Activated naive CD8-positive, alpha-beta T cell treated with anti-CD3 and anti-CD28 coated beads for 36 hours (primary cell): ENCODE results near the gene SLC34A1. TPM values are rescaled to one million over a fixed set of nuclear protein-coding genes. Genes with fewer than 3 reads are reported as not detected.
"Not testable (repeated sequence)": the region's sequence is repeated elsewhere in the genome, so short reads cannot be mapped to it uniquely, and the experiment has no call there.

ENCODE experiments used
- DNase-seq: peaks from one replicate; pipeline ENCODE4 v3.0.0; 2021
- H3K27ac Mint-ChIP-seq: one replicate; pipeline ENCODE4 v1.8.0; 2022; ENCODE audit warnings: mild to moderate bottlenecking, moderate library complexity, mixed read lengths
- H3K27me3 Mint-ChIP-seq: one replicate; pipeline ENCODE4 v1.8.0; 2022; ENCODE audit warnings: mild to moderate bottlenecking, mixed read lengths
- H3K36me3 Mint-ChIP-seq: one replicate; pipeline ENCODE4 v1.8.0; 2021; ENCODE audit warnings: mild to moderate bottlenecking, mixed read lengths
- H3K4me1 Mint-ChIP-seq: one replicate; pipeline ENCODE4 v1.8.0; 2021; ENCODE audit warnings: mixed read lengths
- H3K4me3 Mint-ChIP-seq: one replicate; pipeline ENCODE4 v1.8.0; 2022; ENCODE audit warnings: mild to moderate bottlenecking, moderate library complexity, mixed read lengths
- H3K9me3 Mint-ChIP-seq: one replicate; pipeline ENCODE4 v1.8.0; 2022; ENCODE audit warnings: mixed read lengths
- total RNA-seq, 2 experiments: library from RNA; stranded (reverse); gene quantifications; one replicate each; pipeline ENCODE4 v1.2.3, GENCODE V29; 2021

Gene SLC34A1
- total RNA-seq, 2 experiments from 2014 or later, result not detected

DNA sequence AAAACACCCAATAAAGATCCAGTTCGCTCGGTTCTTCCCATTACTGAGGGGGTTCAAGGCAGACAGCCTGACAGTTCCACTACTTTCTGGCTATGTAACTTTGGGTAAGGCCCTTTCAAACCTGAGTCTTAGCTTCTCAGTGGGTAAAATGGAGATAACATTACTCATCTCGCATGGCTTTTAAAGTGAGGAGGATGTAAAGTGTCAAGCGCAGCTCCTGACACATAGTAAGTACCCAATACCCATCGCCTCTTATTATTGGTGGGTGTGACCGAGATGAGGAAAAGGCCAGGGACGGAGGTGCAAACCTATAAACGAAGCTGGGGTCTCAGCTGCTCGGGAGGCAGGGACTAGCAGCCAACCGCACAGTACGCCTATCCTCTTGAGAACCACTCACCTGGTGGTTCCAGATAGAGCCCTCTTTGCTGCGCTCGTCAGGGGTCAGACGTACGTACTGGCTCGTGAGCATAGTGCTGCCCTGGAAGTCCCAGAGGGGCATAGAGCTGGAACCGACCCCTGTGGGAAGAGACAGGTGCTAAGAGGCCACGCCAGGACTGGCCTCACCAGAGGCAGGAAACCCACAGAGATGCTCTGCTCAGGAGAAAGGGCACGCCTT, 33.4 kb upstream of the SLC34A1 start:
- no peak for DNase-seq
- Mint-ChIP-seq H3K27me3 (no peaks in the 10 kb centered on the region), H3K27ac (peak overlapping the region; percentile 100), H3K4me1 (peaks cover 41% of the 10 kb centered on the region), H3K9me3 (peaks cover 10% of the 10 kb centered on the region), H3K36me3 (peaks cover 13% of the 10 kb centered on the region), H3K4me3 (peak overlapping the region; percentile 97)

DNA sequence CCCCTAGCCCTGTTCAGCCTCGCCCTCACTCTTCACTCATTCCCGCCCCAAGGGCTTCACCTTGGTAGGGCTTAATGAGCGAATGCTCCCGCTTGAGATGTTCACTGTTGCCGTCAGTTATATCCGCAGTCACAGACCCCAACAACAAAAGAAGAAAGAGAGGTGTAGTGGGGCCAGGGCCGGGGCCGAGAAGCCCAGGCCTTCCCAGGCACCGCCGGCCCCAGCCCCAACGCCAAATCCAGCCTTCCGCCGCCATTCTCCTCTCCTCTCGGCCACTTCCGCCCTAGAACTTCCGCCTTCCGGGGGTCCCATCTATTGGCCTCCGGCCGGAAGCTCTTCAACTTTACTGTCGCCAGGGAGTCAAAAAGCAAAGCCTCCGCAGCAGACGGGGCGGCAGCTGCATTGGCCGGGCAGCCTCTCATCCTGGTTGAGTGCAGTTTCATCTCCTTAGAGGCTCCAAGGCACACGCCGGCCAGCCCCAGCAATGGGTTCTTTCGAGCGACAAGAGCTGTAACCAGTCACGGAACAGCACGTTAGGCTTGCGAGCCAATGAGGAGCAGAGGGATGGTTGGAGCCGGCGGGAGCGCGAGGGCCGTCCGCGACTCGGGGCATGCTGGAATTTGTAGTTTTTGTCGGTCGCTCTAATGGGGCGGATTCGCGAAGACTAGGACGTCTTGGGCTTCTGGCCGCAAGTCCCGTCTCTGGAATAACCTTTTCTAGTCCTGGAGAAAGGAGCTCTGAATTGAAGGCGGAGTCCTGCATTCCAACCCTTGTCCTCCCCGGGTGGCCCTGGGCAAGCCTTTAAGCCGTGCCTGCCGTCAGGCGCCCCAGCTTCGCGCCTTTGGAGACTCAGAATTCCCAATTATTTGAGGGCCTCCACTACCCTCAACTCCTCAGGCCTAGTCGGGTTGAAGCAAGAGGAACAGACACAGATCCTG, 32.6 kb upstream of the SLC34A1 start, which contains the start of gene LMAN2:
Gene LMAN2, minus strand, starts transcription at position 277 of the 938 bp plus-strand sequence. Its CDS starts 21 bp downstream, at position 256.
- H3K4me3 Mint-ChIP-seq, result peak within 1 kb of the TSS; percentile 97
- H3K4me1 Mint-ChIP-seq, result peaks cover 48% of the 10 kb centered on the region
- peaks cover 14% of the 10 kb centered on the region for H3K36me3 Mint-ChIP-seq
- peak within 1 kb of the TSS; percentile 100 for H3K27ac Mint-ChIP-seq
- DNase-seq, result peak; percentile 93
- no peaks in the 10 kb centered on the region for H3K27me3 Mint-ChIP-seq
- H3K9me3 Mint-ChIP-seq, result peaks cover 10% of the 10 kb centered on the region

DNA sequence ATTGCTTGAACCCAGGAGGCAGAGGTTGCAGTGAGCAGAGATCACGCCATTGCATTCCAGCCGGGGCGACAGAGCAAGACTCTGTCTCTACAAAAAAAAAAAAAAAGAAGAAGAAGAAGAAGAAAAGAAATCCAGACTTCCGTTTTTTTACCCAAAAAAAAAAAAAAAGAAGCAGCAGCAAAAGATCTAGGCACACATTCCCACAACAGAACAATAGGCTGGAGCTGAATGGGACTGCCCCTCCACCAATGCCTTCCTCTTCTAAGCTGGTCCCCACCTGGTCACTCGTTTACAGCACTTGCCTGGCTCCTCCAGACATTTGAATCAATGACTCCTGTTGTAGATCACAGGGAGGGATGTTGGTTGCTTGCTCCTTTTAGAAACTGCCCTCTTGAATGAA, 31.1 kb upstream of the SLC34A1 start:
- H3K4me3 Mint-ChIP-seq, result no peak overlapping the region
- no peaks in the 10 kb centered on the region for H3K27me3 Mint-ChIP-seq
- H3K36me3 Mint-ChIP-seq, result peaks cover 14% of the 10 kb centered on the region
- no peak for DNase-seq
- H3K9me3 Mint-ChIP-seq, result peaks cover 10% of the 10 kb centered on the region
- H3K4me1 Mint-ChIP-seq, result peaks cover 47% of the 10 kb centered on the region
- H3K27ac Mint-ChIP-seq, result no peak overlapping the region

DNA sequence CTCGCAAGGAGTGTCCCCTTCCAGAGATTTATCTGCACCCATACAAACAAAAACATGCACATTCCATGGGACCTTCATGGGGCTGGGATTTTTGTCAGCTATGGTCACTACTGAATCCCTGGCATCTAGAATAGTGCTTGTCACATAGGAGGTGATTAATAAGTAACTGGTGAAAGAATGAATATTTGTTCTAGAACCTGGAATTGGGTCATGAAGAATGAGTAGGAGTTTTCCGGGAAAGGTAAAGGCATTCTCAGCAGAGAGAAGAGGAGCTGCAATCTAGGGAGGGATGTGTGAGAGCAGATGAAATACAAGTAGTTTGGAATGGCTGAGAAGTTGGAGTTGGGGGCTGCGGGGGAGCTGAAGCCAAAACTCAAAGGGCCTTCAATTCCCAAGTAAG, 30.0 kb upstream of the SLC34A1 start:
- H3K27me3 Mint-ChIP-seq, result no peaks in the 10 kb centered on the region
- peaks cover 10% of the 10 kb centered on the region for H3K9me3 Mint-ChIP-seq
- no peak for DNase-seq
- H3K4me1 Mint-ChIP-seq, result peaks cover 53% of the 10 kb centered on the region
- H3K4me3 Mint-ChIP-seq, result no peak overlapping the region
- H3K36me3 Mint-ChIP-seq, result peaks cover 14% of the 10 kb centered on the region
- no peak overlapping the region for H3K27ac Mint-ChIP-seq

DNA sequence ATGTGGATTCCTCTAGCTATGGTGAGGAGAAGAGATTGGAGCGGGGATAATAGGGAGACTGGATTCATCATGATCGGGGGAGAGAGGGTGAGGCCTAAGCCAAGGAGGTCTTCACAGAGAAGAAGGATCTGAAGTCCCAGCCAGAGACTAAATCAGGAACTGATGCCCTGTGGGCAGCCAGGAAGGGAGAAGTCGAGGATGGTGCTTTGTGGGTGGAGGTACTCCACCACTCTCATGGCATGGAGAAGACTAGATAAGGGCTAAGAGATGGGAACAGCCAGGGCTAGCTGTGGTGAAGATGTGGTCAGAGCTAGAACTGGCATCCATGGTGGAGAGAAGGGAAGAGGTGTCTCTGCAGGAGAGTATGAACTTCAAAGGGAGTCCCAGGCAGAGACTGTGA, 29.5 kb upstream of the SLC34A1 start:
- Mint-ChIP-seq H3K9me3 (peaks cover 10% of the 10 kb centered on the region), H3K27ac (no peak overlapping the region), H3K4me1 (peaks cover 55% of the 10 kb centered on the region), H3K36me3 (peaks cover 12% of the 10 kb centered on the region), H3K27me3 (no peaks in the 10 kb centered on the region), H3K4me3 (no peak overlapping the region)
- DNase-seq, result no peak

DNA sequence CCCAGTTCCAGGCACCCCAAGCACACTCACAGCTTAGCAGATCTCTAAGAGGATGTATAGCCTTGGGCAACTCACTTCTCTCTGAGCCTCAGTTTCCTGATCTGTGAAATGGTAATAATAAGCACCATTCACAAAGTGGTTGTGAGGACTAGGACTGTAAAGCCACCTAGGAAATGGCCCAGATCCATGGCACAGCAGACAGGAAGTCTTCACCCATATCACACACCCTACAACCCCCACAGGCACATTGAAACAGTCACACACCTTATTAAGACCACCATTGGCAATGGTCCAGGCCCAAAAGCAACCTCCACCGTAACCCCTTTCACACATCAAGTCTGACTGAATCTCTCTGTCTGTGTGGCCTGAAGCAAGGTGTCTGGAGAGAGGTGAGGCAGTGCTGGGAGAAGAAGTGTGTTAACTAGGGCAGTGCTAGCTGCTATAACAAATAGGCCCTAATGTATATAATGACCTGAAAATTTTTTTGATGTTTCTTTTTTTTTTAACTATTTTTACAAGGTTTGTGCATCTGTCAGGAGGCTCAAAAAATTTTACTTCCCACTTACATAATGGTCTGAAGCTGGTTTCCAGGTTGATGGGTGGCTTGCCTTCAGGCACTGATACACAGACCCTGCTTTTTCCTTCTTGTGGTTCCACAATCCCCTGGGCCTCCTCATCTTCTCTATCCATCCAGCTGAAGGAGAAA, 28.9 kb upstream of the SLC34A1 start:
- Mint-ChIP-seq H3K4me1 (peaks cover 56% of the 10 kb centered on the region), H3K4me3 (no peak overlapping the region), H3K36me3 (peaks cover 12% of the 10 kb centered on the region), H3K27me3 (no peaks in the 10 kb centered on the region), H3K9me3 (peaks cover 10% of the 10 kb centered on the region), H3K27ac (no peak overlapping the region)
- DNase-seq, result no peak

DNA sequence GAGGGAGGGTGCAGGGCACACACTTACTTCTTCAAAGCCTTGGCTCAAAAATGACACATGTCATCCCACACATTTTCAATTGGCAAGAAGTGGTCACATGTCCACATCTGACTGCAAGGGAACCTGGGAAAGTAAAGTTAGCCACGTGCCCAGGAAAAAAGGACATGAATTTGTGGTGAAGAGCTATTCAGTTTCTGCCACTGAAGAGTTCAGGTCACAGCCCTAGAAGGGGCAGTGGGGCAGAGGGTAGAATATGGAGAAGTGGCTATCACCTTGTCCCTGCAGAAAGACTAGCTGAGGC, 28.4 kb upstream of the SLC34A1 start:
- Mint-ChIP-seq H3K36me3 (peaks cover 12% of the 10 kb centered on the region), H3K27me3 (no peaks in the 10 kb centered on the region), H3K4me3 (no peak overlapping the region), H3K4me1 (peaks cover 54% of the 10 kb centered on the region), H3K27ac (no peak overlapping the region), H3K9me3 (peaks cover 10% of the 10 kb centered on the region)
- DNase-seq, result no peak

DNA sequence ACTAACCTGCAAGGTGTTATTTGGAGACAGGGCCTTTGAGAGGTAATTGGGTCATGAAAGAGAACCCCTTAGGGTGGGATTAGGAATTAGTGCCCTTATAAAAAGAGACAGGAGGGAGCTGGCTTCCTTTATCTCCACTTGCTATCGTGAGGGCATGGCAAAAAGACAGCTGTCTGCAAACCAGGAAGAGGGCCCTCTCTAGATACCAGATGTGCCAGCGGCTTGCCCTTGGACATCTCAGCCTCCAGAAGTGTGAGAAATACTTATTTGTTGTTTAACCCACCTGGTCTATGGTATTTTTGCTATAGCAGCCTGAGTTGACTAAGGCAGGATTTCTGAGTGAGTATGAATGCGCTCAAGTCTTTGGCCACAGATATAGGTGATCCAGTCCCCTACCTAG, 27.5 kb upstream of the SLC34A1 start:
- Mint-ChIP-seq H3K9me3 (peaks cover 10% of the 10 kb centered on the region), H3K4me3 (peak overlapping the region; percentile 92), H3K36me3 (peaks cover 13% of the 10 kb centered on the region), H3K4me1 (peaks cover 61% of the 10 kb centered on the region), H3K27ac (peak overlapping the region; percentile 87), H3K27me3 (no peaks in the 10 kb centered on the region)
- no peak for DNase-seq

DNA sequence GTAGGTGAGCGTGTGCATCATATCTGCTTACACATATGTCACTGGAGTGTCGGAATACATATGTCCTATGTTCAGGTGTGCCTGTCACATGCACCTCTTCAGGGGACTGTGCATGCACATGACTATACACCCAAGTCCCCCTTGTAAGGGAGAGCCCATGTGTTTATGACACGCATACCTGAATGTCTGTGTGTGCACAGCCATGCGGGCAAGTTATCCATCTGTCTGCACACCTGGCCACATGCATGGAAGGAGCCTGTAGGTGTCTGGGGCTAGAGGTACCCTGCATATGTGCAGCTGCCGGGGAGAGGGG, 27.1 kb upstream of the SLC34A1 start:
- Mint-ChIP-seq H3K27ac (peak overlapping the region; percentile 87), H3K9me3 (peaks cover 10% of the 10 kb centered on the region), H3K36me3 (peaks cover 14% of the 10 kb centered on the region), H3K27me3 (no peaks in the 10 kb centered on the region), H3K4me1 (peaks cover 62% of the 10 kb centered on the region), H3K4me3 (peak overlapping the region; percentile 92)
- no peak for DNase-seq

DNA sequence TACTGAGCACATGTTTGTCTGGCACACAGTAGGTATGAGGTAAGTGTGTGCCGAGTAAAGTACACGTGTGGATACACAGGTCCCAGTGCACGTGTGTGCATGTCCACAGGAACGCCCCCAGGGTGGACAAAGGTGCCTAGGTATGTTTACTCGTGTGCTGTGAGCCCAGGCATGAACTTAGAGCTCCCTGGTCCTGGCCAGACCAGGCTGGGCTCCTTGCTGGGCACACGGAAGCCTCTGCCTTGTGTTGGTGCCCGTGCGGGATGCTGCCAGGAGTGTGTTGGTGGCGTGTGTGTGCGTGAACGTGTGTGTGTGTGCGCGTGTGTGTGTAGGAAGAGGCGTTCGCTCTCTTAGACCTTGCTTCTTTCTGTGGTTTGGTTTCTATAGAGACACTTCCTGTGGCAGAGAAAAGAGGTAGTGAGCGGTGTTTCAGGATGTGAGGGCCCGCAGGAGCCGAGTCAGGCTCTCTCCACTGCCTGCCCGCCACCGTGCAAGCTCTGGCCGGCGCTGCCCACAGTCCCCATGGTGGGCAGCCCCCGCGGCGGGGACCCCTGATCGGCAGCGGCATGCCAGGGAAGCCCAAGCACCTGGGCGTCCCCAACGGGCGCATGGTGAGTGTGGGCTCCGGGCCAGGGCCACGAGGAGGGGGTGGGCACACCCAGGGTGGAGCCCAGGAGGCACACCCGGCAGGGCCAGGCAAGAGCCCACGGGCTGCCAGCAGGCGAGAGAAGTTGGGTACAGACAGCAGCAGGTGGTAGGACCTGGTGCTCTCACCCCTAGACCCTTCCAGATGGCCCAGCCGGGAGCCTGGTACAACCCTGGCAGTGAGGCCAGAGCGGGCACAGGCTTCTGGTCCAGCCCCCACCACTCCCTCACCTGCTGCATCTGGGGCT, 26.5 kb upstream of the SLC34A1 start, which contains the start of gene RGS14:
Gene RGS14, plus strand, starts transcription at position 466 of the 893 bp plus-strand sequence. Its CDS starts 101 bp downstream, at position 567.
- Mint-ChIP-seq H3K9me3 (peaks cover 10% of the 10 kb centered on the region), H3K4me3 (peak within 1 kb of the TSS; percentile 92), H3K4me1 (peaks cover 66% of the 10 kb centered on the region), H3K36me3 (peaks cover 14% of the 10 kb centered on the region), H3K27ac (peak within 1 kb of the TSS; percentile 87), H3K27me3 (no peaks in the 10 kb centered on the region)
- peak; percentile 67 for DNase-seq

DNA sequence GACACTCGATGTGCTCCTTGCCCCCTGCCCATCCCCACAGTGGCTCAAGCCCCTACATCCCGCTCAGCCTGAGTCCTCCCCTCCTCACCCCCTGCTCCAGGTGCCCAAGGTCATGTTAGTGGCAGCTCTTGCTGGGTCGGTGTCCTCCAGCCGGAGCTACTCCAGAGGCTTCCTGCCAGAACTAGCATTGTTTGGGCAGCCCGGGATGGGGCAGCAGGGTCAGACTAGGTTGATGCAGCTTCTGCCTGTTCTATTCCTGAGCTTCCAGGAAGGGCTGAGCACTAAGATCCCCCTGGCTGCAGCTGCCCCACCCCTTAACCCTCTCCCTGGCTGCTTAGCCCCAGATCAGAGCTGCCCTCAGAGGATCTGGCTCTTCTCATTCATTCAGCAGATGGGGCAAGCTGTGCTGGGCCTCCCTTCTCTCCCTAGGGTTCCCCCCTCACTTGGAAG, 25.8 kb upstream of the SLC34A1 start:
- H3K36me3 Mint-ChIP-seq, result peaks cover 14% of the 10 kb centered on the region
- DNase-seq, result no peak
- H3K27ac Mint-ChIP-seq, result peak overlapping the region; percentile 86
- peaks cover 72% of the 10 kb centered on the region for H3K4me1 Mint-ChIP-seq
- peak overlapping the region; percentile 92 for H3K4me3 Mint-ChIP-seq
- no peaks in the 10 kb centered on the region for H3K27me3 Mint-ChIP-seq
- peaks cover 10% of the 10 kb centered on the region for H3K9me3 Mint-ChIP-seq

DNA sequence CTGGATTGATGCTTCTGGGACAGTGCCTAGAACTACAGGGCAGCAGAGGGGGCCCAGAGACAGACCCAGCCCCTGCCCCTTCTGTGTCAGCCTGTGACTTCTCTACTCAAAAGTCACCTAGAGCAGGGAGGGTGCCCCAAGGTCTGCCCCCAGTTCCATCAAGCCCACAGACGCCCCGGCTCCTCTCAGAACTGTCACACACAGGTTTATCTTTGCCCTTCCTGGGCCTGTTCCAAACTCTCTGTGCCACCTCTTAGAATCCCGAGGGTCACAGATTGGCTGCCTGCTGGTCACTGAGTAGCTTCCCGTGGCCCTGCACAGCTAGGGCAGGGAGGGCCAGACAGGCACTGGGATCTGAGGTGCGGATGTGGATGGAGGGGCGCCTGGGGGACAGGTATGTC, 24.8 kb upstream of the SLC34A1 start:
- Mint-ChIP-seq H3K9me3 (peaks cover 10% of the 10 kb centered on the region), H3K4me3 (peak overlapping the region; percentile 92), H3K27me3 (no peaks in the 10 kb centered on the region), H3K4me1 (peaks cover 79% of the 10 kb centered on the region), H3K27ac (peak overlapping the region; percentile 86), H3K36me3 (peaks cover 14% of the 10 kb centered on the region)
- DNase-seq, result no peak

DNA sequence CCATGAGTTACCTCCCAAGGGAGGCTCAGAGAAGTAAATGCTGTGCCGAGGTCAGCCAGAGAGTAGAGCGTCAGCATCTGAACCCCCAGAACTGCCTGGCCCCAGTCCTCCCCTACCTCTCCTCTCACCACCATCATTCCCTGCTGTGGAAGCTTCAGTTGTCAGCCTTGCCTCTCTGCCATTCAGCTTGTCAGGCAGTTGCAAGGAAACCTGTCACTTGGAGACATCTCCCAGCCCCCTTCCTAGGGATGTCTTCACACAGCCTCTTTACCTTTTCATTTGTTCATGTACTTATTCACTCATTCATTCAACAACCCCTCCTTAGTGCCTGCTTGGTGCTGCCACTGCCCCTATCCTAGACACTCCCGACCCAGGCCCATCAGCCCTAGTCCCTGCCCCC, 24.4 kb upstream of the SLC34A1 start:
- H3K27me3 Mint-ChIP-seq, result no peaks in the 10 kb centered on the region
- peaks cover 6% of the 10 kb centered on the region for H3K9me3 Mint-ChIP-seq
- peaks cover 82% of the 10 kb centered on the region for H3K4me1 Mint-ChIP-seq

DNA sequence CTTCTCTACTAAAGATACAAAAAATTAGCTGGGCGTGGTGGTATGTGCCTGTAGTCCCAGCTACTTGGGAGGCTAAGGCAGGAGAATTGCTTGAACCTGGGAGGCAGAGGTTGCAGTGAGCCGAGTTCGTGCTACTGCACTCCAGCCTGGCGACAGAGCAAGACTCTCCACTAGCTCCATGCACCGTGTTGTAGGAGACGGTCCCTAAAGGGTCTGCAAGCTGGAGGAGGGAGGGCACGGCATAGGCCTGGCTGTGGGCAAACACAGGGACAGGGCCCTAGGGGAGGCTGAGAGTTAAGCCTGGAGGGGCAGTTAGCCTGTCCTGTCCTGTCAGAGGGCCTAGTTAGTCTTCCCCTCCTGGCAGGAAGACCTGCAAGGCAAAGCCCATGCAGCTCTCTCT, 23.5 kb upstream of the SLC34A1 start:
- not testable (repeated sequence) for H3K4me3 Mint-ChIP-seq, H3K27me3 Mint-ChIP-seq, H3K36me3 Mint-ChIP-seq, H3K9me3 Mint-ChIP-seq, DNase-seq
- Mint-ChIP-seq H3K4me1 (peaks cover 83% of the 10 kb centered on the region), H3K27ac (peak overlapping the region; percentile 29)

More for the DNA sequence above, 24.4 kb upstream of the SLC34A1 start:
- no peak for DNase-seq
- Mint-ChIP-seq H3K4me3 (peak overlapping the region; percentile 92), H3K36me3 (peaks cover 14% of the 10 kb centered on the region), H3K27ac (peak overlapping the region; percentile 86)
